Gastroesophageal sphincter (tissue), 3 donors: ENCODE results near the gene ICA1L.

Experiments
- EP300 ChIP-seq: sonication (generic); formaldehyde crosslinking; IDR thresholded peaks from one replicate; pipeline ENCODE4 v1.6.1; 2017; ENCODE audit warnings: antibody characterized with exemption, mild to moderate bottlenecking
- POLR2A ChIP-seq, 2 donors: fragments of 450-650 bp; IDR thresholded peaks; one replicate each; pipeline ENCODE4 v1.6.1; 2017; ENCODE audit warnings: antibody characterized with exemption in 2 of 2, mild to moderate bottlenecking in 2 of 2, moderate library complexity in 1 of 2
- POLR2AphosphoS5 ChIP-seq: sonication (generic); formaldehyde crosslinking; IDR thresholded peaks from one replicate; pipeline ENCODE4 v1.6.1; 2017; ENCODE audit warnings: antibody characterized with exemption
- TF ChIP-seq, protein P1 (sequence below), 4 experiments: fragments of 200-600 bp in 2 of 4; fragments of 450-650 bp in 2 of 4; sonication (generic) in 1 of 4; IDR thresholded peaks; one replicate each; pipeline ENCODE4 v1.5.1; 2017 to 2019; ENCODE audit warnings: antibody characterized with exemption in 4 of 4, mild to moderate bottlenecking in 2 of 4, moderate library complexity in 2 of 4

DNA sequence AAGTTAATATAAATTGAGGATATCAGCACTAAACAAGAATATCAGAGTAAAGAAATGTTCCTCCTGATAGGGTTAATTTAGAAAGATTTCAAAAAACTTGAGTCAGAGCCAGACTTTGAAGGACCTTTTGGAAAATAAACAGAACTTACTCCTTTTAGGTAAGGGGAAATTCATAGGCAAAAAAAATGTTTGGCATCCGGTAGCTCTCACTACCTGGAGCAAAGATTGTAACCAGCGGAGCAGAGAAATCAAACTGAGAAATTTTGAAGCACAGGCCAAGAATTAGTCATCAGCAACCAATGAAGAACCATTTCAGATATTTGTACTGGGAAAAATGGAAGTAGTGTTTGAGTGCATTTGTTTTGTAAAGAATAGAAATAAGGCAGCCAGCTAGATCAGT, 113.0 kb downstream of the ICA1L start:
- no peak for TF ChIP-seq POLR2AphosphoS5
- TF ChIP-seq, protein P1, sequence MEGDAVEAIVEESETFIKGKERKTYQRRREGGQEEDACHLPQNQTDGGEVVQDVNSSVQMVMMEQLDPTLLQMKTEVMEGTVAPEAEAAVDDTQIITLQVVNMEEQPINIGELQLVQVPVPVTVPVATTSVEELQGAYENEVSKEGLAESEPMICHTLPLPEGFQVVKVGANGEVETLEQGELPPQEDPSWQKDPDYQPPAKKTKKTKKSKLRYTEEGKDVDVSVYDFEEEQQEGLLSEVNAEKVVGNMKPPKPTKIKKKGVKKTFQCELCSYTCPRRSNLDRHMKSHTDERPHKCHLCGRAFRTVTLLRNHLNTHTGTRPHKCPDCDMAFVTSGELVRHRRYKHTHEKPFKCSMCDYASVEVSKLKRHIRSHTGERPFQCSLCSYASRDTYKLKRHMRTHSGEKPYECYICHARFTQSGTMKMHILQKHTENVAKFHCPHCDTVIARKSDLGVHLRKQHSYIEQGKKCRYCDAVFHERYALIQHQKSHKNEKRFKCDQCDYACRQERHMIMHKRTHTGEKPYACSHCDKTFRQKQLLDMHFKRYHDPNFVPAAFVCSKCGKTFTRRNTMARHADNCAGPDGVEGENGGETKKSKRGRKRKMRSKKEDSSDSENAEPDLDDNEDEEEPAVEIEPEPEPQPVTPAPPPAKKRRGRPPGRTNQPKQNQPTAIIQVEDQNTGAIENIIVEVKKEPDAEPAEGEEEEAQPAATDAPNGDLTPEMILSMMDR (IDR thresholded peaks at IDR 0.05): no peak
- no peak for TF ChIP-seq POLR2A (IDR thresholded peaks at IDR 0.05)
- TF ChIP-seq EP300: no peak
